ENCODE results near the gene SLC25A42.
A peak's percentile ranks its signal among the peaks of the same experiment; 100 is the strongest.
"Not testable (repeated sequence)": the region's sequence is repeated elsewhere in the genome, so short reads cannot be mapped to it uniquely, and the experiment has no call there.

The SLC25A42 gene, protein sequence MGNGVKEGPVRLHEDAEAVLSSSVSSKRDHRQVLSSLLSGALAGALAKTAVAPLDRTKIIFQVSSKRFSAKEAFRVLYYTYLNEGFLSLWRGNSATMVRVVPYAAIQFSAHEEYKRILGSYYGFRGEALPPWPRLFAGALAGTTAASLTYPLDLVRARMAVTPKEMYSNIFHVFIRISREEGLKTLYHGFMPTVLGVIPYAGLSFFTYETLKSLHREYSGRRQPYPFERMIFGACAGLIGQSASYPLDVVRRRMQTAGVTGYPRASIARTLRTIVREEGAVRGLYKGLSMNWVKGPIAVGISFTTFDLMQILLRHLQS

DNA sequence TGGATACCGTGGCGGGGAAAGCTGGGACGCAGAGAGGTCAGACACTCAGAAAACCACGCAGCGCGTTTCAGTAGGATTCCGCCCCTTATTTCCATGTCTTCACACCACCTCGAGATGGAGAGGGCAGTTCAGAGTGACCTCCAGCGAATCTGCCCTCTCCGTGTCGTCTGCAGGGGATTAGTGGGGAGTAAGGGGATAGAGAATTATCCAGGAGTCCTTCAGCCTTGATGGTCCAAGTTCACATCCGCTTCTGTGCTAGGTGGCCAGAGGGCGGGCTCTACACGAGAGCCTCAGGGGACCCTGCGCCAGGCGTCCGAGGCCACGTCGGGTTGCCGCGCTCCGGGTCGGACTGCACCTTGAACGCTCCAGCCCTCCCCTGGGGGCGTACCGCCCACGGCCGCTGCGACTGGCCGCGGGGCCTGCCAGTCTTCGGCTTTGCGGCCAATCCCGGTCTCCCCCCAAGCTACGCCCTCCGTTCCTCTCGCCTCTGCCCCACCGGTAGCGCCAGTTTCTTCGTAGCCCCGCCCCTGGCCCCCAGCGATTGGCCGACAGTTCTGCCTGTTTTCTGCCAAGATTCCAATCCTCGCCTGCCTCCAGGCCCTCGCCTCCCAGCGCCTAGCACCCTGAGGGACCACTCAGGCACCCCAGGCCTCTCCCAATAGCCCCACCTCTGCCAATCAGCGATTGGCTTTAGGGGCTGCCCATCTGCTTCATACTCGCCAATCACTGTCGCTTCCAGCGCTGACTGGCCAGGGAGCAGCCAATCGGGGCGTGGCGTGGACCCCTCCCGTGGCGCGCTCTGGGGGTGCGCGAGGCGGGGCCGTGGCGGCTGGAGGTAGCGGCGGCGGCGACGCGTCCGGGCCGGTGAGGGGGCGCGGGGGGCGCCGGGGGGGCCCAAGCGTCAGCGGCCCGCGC is at the start of gene SLC25A42:
Gene SLC25A42, plus strand, starts transcription at position 812 of the 915 bp plus-strand sequence. CDS start 32,131 bp downstream, outside the sequence.
- Histone ChIP-seq H3K9me3 (ENCODE audit: insufficient read depth, low read depth, low read length) (no peaks in the 10 kb centered on the region), H3K36me3 (ENCODE audit: insufficient read depth, low read depth, low read length) (peaks cover 2% of the 10 kb centered on the region; the same call in 1 of the 2 replicates), H3K27me3 (ENCODE audit: insufficient read depth, low read length) (peaks cover 40% of the 10 kb centered on the region), H3K9ac (ENCODE audit: low read depth, low read length) (peak within 1 kb of the TSS; percentile 69; the same call in 1 of the 2 replicates), H3K27ac (ENCODE audit: low read length) (no peak within 1 kb of the TSS), H3K4me1 (ENCODE audit: insufficient read depth, low read length) (peaks cover 4% of the 10 kb centered on the region), H3K4me3 (ENCODE audit: low read length) (peak within 1 kb of the TSS; percentile 68)

DNA sequence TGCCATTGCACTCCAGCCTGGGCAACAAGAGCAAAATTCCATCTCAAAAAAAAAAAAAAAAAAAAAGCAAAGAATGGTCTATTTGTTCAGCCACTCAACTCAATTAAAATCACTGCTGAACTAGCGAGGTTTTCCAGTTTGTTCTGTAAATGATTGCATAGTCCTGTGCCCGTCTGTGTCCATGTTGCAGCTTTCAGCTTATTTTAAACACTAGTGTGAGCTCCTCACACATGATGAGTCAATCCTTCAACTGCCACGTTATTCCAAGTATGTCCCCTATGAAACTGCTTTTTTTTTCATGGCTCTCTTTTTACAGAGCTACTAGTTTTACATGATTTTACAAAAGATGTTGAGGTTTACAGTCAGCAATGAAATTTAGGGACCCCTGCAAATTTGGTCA is 42.7 kb upstream of the SLC25A42 start:
- no peak overlapping the region for H3K4me3 ChIP-seq (ENCODE audit: low read length)
- peaks cover 81% of the 10 kb centered on the region for H3K36me3 ChIP-seq (ENCODE audit: insufficient read depth, low read depth, low read length)
- H3K27ac ChIP-seq (ENCODE audit: low read length): no peak overlapping the region
- H3K9ac ChIP-seq (ENCODE audit: low read depth, low read length): no peak overlapping the region
- H3K27me3 ChIP-seq (ENCODE audit: insufficient read depth, low read length): no peaks in the 10 kb centered on the region
- H3K9me3 ChIP-seq (ENCODE audit: insufficient read depth, low read depth, low read length): no peaks in the 10 kb centered on the region
- H3K4me1 ChIP-seq (ENCODE audit: insufficient read depth, low read length): no peaks in the 10 kb centered on the region

DNA sequence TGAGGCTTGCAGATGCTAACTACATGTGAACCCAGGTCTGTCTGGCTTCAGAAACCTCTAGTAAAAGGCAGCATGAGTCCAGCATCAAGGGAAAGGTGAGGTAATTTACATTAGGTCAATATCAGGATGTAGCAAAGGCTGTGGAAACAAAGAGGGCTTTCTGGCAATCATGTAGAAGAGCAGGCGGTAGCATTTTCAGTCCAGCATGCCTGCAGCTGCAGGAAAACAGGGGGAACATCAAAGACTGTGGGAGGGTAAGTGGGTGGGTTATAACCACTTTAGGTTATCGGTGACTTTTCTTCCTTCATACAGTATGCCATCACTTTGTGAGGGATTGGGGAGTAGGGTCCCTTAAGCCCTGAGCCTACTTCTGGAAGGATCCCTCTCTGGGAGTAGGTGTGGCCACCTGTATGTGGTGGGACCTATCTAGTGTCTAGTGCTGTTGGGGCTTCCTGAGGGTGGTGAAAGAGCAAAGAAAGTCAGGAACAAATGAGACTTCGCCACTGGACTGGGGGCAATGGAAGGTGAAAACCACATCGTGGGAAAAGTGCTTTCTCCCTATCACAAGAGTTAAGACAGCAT is 41.3 kb upstream of the SLC25A42 start:
- H3K4me3 ChIP-seq (ENCODE audit: low read length): no peak overlapping the region
- H3K9ac ChIP-seq (ENCODE audit: low read depth, low read length): no peak overlapping the region

DNA sequence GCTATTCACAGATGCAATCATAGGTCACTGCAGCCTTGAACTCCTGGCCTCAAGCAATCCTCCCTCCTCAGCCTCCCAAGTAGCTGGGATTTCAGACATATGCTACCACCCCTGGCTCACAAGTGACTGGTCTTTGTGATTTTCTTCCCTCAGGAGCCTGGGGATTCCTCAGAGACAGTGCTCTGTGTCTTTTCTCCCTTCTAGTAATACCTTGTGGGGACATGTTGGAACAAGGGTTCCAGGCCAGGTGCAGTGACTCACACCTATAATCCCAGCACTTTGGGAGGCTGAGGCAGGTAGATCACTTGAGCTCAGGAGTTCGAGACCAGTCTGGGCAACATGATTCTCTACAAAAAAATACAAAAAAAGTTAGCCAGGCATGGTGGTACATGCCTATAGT is 40.4 kb upstream of the SLC25A42 start:
- H3K4me3 ChIP-seq (ENCODE audit: low read length); H3K27ac ChIP-seq (ENCODE audit: low read length); H3K27me3 ChIP-seq (ENCODE audit: insufficient read depth, low read length); H3K9me3 ChIP-seq (ENCODE audit: insufficient read depth, low read depth, low read length); H3K4me1 ChIP-seq (ENCODE audit: insufficient read depth, low read length); H3K9ac ChIP-seq (ENCODE audit: low read depth, low read length): not testable (repeated sequence)
- H3K36me3 ChIP-seq (ENCODE audit: insufficient read depth, low read depth, low read length): peaks cover 80% of the 10 kb centered on the region

More for the DNA sequence above, 41.3 kb upstream of the SLC25A42 start:
- Histone ChIP-seq H3K27me3 (ENCODE audit: insufficient read depth, low read length) (no peaks in the 10 kb centered on the region), H3K4me1 (ENCODE audit: insufficient read depth, low read length) (no peaks in the 10 kb centered on the region), H3K9me3 (ENCODE audit: insufficient read depth, low read depth, low read length) (no peaks in the 10 kb centered on the region), H3K27ac (ENCODE audit: low read length) (no peak overlapping the region), H3K36me3 (ENCODE audit: insufficient read depth, low read depth, low read length) (peaks cover 80% of the 10 kb centered on the region)

DNA sequence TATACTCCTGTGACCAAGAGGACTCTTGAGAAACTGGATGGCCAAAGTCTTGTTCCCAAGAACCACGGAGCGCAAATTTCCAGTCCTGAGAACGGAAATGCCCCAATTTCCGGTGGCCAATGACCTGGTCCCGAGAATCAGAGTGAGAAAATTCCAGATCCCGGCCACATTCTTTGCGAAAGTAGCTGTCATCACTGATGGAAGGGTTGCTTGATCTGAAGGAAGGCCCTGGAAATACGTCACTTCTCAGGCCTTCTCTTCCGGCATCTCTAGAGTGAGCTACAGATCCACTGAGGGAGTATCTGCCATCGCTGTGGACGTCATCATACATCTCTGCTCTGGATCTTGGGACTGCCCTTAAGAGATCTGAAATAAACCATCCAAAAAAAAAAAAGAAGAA is 37.9 kb upstream of the SLC25A42 start:
- Histone ChIP-seq H3K27me3 (ENCODE audit: insufficient read depth, low read length) (no peaks in the 10 kb centered on the region), H3K9ac (ENCODE audit: low read depth, low read length) (no peak overlapping the region), H3K27ac (ENCODE audit: low read length) (no peak overlapping the region), H3K4me3 (ENCODE audit: low read length) (no peak overlapping the region), H3K9me3 (ENCODE audit: insufficient read depth, low read depth, low read length) (no peaks in the 10 kb centered on the region), H3K36me3 (ENCODE audit: insufficient read depth, low read depth, low read length) (peaks cover 93% of the 10 kb centered on the region), H3K4me1 (ENCODE audit: insufficient read depth, low read length) (no peaks in the 10 kb centered on the region)

DNA sequence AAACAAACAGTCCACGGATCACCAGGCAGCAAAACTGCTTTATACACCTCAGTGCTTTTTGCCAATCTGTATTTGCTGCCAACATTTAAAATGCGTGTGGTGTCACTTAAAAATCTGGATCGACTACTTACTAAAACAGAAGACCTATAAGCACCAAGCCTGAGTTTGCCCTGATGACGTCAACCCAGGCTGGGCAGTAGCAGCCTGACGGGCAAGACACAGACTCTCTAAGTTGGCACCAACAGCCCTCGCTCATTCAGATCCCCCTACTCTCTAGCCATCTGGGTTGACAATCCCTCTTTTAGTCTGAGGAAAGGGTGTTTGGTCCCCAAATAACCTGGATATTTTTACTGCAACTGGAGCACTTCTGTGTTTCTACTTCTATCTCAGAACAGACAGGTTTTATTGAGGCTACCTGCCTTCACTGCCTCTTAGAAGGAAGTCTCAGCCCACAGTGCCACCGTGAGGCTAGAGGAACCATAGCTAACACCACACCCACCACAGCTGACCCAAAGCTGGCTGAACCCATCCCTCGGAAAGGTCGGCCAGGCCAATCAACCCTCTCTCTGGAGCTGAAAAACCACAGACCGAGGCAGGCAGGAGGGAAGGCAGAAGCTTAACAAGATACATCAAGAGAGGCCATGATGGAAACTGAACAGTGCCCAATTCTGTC is 37.4 kb upstream of the SLC25A42 start:
- Histone ChIP-seq H3K36me3 (ENCODE audit: insufficient read depth, low read depth, low read length) (peaks cover 93% of the 10 kb centered on the region), H3K27me3 (ENCODE audit: insufficient read depth, low read length) (no peaks in the 10 kb centered on the region), H3K9ac (ENCODE audit: low read depth, low read length) (no peak overlapping the region), H3K27ac (ENCODE audit: low read length) (no peak overlapping the region), H3K4me1 (ENCODE audit: insufficient read depth, low read length) (no peaks in the 10 kb centered on the region), H3K4me3 (ENCODE audit: low read length) (no peak overlapping the region), H3K9me3 (ENCODE audit: insufficient read depth, low read depth, low read length) (no peaks in the 10 kb centered on the region)

DNA sequence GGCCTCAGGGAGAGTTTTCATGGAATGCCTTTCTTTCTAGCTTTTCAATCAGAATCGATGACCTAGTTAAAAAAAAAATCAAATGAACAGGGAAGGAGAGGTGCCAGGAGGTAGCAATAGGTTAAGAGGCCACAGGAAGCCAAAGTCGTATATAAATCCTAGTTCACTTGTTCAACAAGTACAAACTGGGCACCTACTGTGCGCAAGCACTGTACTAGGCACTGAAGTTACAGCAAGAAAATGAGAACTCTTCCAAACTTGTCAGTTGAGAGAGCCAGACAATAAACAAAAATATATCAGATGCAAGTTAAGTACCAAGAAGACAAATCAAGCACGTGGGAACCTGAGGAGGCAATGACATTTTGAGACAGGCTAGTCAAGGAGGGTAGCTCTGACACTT is 36.6 kb upstream of the SLC25A42 start:
- Histone ChIP-seq H3K27me3 (ENCODE audit: insufficient read depth, low read length) (no peaks in the 10 kb centered on the region), H3K27ac (ENCODE audit: low read length) (no peak overlapping the region), H3K4me1 (ENCODE audit: insufficient read depth, low read length) (0 out of 2 replicates have a peak, but pooled peaks cover 3% of the 10 kb centered on the region), H3K4me3 (ENCODE audit: low read length) (no peak overlapping the region), H3K9ac (ENCODE audit: low read depth, low read length) (no peak overlapping the region), H3K9me3 (ENCODE audit: insufficient read depth, low read depth, low read length) (no peaks in the 10 kb centered on the region), H3K36me3 (ENCODE audit: insufficient read depth, low read depth, low read length) (peaks cover 89% of the 10 kb centered on the region)

DNA sequence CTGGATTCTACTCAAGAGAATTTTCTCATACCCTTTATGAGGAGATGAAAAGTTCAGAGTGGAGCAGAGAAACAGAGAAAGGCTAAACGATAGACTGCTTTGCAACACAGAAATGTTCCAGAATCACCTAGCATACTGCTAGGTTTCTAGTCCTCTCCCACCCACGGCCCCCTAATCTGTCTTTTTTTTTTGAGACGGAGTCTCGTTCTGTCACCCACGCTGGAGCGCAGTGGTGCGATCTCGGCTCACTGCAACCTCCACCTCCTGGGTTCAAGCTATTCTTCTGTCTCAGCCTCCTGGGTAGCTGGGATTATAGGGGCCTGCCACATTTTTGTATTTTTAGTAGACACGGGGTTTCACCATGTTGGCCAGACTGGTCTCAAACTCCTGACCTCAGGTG is 35.3 kb upstream of the SLC25A42 start:
- peaks cover 76% of the 10 kb centered on the region for H3K36me3 ChIP-seq (ENCODE audit: insufficient read depth, low read depth, low read length)
- no peak overlapping the region for H3K27ac ChIP-seq (ENCODE audit: low read length)
- no peak overlapping the region for H3K9ac ChIP-seq (ENCODE audit: low read depth, low read length)
- H3K4me1 ChIP-seq (ENCODE audit: insufficient read depth, low read length): 0 out of 2 replicates have a peak, but pooled peaks cover 3% of the 10 kb centered on the region
- H3K4me3 ChIP-seq (ENCODE audit: low read length): no peak overlapping the region
- no peaks in the 10 kb centered on the region for H3K9me3 ChIP-seq (ENCODE audit: insufficient read depth, low read depth, low read length)
- no peaks in the 10 kb centered on the region for H3K27me3 ChIP-seq (ENCODE audit: insufficient read depth, low read length)

DNA sequence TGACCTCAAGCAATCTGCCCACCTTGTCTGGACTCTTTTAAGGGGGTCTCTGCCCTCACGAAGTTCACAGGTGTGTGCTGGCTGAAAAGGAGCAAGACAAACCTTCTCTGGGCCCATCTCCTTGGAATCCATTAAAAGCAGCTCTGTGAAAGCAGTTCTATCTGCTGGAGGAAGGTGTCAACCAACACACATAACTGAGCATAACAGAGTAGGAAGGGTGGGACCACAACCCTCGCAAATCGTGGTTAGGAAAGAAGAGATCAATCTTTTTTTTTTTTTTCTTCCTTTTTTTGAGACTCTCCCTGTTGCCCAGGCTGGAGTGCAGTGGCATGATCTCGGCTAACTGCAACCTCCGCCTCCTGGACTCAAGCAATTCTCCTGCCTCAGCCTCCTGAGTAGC is 31.9 kb upstream of the SLC25A42 start:
- peak overlapping the region; percentile 59; the same call in 1 of the 2 replicates for H3K9ac ChIP-seq (ENCODE audit: low read depth, low read length)
- H3K4me3 ChIP-seq (ENCODE audit: low read length): peak overlapping the region; percentile 92
- 0 out of 2 replicates have a peak, but pooled peaks cover 3% of the 10 kb centered on the region for H3K4me1 ChIP-seq (ENCODE audit: insufficient read depth, low read length)
- peaks cover 55% of the 10 kb centered on the region for H3K36me3 ChIP-seq (ENCODE audit: insufficient read depth, low read depth, low read length)
- no peaks in the 10 kb centered on the region for H3K9me3 ChIP-seq (ENCODE audit: insufficient read depth, low read depth, low read length)
- H3K27me3 ChIP-seq (ENCODE audit: insufficient read depth, low read length): no peaks in the 10 kb centered on the region
- H3K27ac ChIP-seq (ENCODE audit: low read length): no peak overlapping the region

DNA sequence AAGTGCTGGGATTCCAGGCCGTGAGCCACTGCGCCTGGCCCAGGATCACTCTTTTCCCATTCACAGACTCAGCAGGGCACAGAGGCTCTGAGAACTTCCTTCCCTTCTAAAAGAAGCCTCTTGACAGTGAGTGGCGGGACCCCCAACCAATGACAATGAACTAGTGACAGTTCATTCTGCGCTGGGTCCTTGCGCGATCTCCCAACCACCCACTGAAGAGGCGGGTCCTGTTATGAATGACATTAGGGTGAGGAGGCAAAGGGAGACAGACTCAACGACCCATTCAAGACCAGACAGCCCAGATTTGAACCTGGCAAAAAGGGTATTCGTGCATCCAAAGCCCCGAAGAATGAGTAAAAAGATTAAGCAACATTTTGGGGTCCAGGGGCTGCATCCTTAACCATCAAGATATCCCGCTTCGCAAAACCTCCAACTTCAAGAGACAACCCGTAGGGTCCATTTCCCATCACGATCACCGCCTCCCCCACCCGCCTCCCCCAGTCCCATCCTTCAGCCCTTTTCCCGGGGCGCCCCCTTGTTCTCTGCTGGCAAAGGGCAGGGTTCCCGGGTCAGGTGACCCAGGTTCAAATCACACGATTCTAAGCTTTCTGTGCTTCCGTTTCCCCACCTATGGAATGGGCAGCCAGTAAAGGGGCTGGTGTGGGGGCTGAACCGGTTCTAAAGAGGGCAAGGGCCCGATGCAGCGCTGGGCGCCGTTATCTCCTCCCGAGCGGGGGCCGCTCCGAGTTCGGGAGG is 31.2 kb upstream of the SLC25A42 start:
- Histone ChIP-seq H3K27ac (ENCODE audit: low read length) (peak overlapping the region; percentile 54), H3K4me3 (ENCODE audit: low read length) (peak overlapping the region; percentile 92), H3K9ac (ENCODE audit: low read depth, low read length) (peak overlapping the region; percentile 93; the same call in 1 of the 2 replicates), H3K36me3 (ENCODE audit: insufficient read depth, low read depth, low read length) (peaks cover 56% of the 10 kb centered on the region), H3K9me3 (ENCODE audit: insufficient read depth, low read depth, low read length) (peaks cover 4% of the 10 kb centered on the region), H3K27me3 (ENCODE audit: insufficient read depth, low read length) (no peaks in the 10 kb centered on the region), H3K4me1 (ENCODE audit: insufficient read depth, low read length) (0 out of 2 replicates have a peak, but pooled peaks cover 3% of the 10 kb centered on the region)

DNA sequence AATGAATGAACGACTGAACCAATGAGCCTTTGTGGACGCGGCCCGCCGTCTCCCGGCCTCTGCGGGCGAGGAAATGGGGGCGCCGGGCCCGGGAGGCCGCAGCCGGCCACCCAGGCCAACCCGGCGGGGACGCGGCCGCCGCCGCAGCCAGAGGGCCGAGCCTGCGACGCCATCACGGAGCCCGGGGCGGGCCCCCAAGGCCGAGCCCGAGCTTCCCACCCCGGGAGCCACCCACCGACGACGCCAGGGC is 30.7 kb upstream of the SLC25A42 start:
- H3K9ac ChIP-seq (ENCODE audit: low read depth, low read length): peak overlapping the region; percentile 93; the same call in 1 of the 2 replicates
- H3K27ac ChIP-seq (ENCODE audit: low read length): peak overlapping the region; percentile 54
- 0 out of 2 replicates have a peak, but pooled peaks cover 3% of the 10 kb centered on the region for H3K4me1 ChIP-seq (ENCODE audit: insufficient read depth, low read length)

More for the DNA sequence above, 30.7 kb upstream of the SLC25A42 start:
- Histone ChIP-seq H3K27me3 (ENCODE audit: insufficient read depth, low read length) (no peaks in the 10 kb centered on the region), H3K4me3 (ENCODE audit: low read length) (peak overlapping the region; percentile 92), H3K36me3 (ENCODE audit: insufficient read depth, low read depth, low read length) (peaks cover 56% of the 10 kb centered on the region), H3K9me3 (ENCODE audit: insufficient read depth, low read depth, low read length) (peaks cover 8% of the 10 kb centered on the region)

All from iPS-20b (cell line).